ENCODE data around the gene GDF9. TPM values are rescaled to one million over a fixed set of nuclear protein-coding genes. Genes with fewer than 3 reads are reported as not detected.

The GDF9 gene
- total and polyA plus RNA-seq, 10 of the 15 experiments (the other 5 are each of a cell fraction or from before 2014, with no cell fraction given) = 0.11 to 1.5 (median 0.34) TPM

DNA sequence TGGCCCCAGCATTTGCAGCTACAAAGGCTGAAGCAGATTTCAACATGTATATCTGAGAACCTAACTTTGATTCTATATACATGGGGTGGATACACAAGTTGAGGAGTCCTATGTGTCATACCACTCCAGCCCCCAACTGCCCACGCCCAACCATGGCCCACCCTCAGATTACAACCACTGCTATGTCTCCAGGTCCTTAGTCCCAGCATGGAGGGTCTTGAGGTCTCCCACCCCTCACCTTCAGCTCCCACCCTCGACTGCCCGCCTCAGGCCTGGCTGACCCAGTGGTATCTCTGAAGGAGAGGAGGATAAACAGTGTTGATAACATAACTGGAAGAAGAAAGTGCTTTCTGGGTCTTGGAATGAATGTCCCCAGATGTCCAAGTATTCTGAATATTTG lies 44.9 kb downstream of the GDF9 start:
- no peaks in the 10 kb centered on the region; the same call in 1 of the 2 replicates for H3K4me1 ChIP-seq (ENCODE audit: control insufficient read depth, insufficient read depth, low read length)
- ChIA-PET RAD21 (ENCODE audit: unreplicated experiment) (interaction anchor here (1.4 to 7.7 kb wide), 17 partner anchors 12 to 320 kb away, joined by 3 to 106 read pairs (median 23); partner anchors contain the start of genes CCNI2, IL4 and RAD50), CTCF (interaction anchor here (0.6 to 7.7 kb wide), 21 partner anchors 8 to 435 kb away, joined by 3 to 159 read pairs (median 19); partner anchors contain the start of genes CCNI2 and SHROOM1), SMC1A (ENCODE audit: uncharacterized antibody, unreplicated experiment) (interaction anchor here (0.7 to 10.9 kb wide), 14 partner anchors 12 to 315 kb away, joined by 3 to 129 read pairs (median 6); no protein-coding TSS in a partner anchor), POLR2A (interaction anchor here (6.2 kb wide), 1 partner anchor 14 kb away, joined by 41 read pairs; no protein-coding TSS in a partner anchor)
- H3K27me3 ChIP-seq (replicated peaks in 1 of 2; ENCODE audit: control insufficient read depth in 2 of 2, insufficient read depth in 2 of 2, low read length in 1 of 2) = peaks cover 0 to under 1% of the 10 kb centered on the region in 2 experiments; a peak in 3 of 4 replicates
- FAIRE-seq (no peak), ATAC-seq (no peak), DNase-seq (ENCODE audit: low read depth, low spot score) (no peak)
- H3K79me2 ChIP-seq (ENCODE audit: control insufficient read depth, insufficient read depth, low read length) = no peaks in the 10 kb centered on the region
- no peak overlapping the region for H3K4me3 ChIP-seq
- H3K27ac ChIP-seq (ENCODE audit: control insufficient read depth, insufficient read depth) = no peak overlapping the region
- H3K4me2 ChIP-seq (ENCODE audit: control insufficient read depth, insufficient read depth) = no peak overlapping the region
- no peaks in the 10 kb centered on the region for H3K36me3 ChIP-seq (ENCODE audit: control insufficient read depth in 2 of 2, insufficient read depth in 2 of 2, low read length in 1 of 2)
- H4K20me1 ChIP-seq (ENCODE audit: control insufficient read depth, insufficient read depth) = no peaks in the 10 kb centered on the region
- no peak overlapping the region for H2AFZ ChIP-seq (ENCODE audit: control insufficient read depth, low read depth, low read length)
- in situ Hi-C loops (cut with MboI) (loop anchor here (10.0 kb wide), 1 partner anchor 297 kb away; no protein-coding TSS in a partner anchor), intact Hi-C loops (cut with micrococcal nuclease; ENCODE audit: unreplicated experiment) (loop anchor here (2.0 to 5.0 kb wide), 4 partner anchors 71 to 321 kb away; partner anchors contain the start of gene KIF3A)
- 46% methylated on average over 2 of the region's 3 CpGs for WGBS (ENCODE audit: insufficient coverage, insufficient replicate concordance, low lambda C conversion rate, missing lambda C conversion rate)
- no peaks in the 10 kb centered on the region for H3K9me3 ChIP-seq (replicated peaks; ENCODE audit: control insufficient read depth, insufficient read depth, low read length)
- BruUV-seq (replicated peaks) = no TSS peak
- TF ChIP-seq RAD21 (IDR thresholded peaks at IDR 0.05; ENCODE audit: insufficient read depth, low read depth, low read length) (no peak), ZNF622 (IDR thresholded peaks at IDR 0.05) (no peak)
- TF ChIP-seq, protein P1, sequence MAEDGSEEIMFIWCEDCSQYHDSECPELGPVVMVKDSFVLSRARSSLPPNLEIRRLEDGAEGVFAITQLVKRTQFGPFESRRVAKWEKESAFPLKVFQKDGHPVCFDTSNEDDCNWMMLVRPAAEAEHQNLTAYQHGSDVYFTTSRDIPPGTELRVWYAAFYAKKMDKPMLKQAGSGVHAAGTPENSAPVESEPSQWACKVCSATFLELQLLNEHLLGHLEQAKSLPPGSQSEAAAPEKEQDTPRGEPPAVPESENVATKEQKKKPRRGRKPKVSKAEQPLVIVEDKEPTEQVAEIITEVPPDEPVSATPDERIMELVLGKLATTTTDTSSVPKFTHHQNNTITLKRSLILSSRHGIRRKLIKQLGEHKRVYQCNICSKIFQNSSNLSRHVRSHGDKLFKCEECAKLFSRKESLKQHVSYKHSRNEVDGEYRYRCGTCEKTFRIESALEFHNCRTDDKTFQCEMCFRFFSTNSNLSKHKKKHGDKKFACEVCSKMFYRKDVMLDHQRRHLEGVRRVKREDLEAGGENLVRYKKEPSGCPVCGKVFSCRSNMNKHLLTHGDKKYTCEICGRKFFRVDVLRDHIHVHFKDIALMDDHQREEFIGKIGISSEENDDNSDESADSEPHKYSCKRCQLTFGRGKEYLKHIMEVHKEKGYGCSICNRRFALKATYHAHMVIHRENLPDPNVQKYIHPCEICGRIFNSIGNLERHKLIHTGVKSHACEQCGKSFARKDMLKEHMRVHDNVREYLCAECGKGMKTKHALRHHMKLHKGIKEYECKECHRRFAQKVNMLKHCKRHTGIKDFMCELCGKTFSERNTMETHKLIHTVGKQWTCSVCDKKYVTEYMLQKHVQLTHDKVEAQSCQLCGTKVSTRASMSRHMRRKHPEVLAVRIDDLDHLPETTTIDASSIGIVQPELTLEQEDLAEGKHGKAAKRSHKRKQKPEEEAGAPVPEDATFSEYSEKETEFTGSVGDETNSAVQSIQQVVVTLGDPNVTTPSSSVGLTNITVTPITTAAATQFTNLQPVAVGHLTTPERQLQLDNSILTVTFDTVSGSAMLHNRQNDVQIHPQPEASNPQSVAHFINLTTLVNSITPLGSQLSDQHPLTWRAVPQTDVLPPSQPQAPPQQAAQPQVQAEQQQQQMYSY (CRISPR knock-in tag; IDR thresholded peaks at IDR 0.05) = no peak
- TF ChIP-seq, protein P2, sequence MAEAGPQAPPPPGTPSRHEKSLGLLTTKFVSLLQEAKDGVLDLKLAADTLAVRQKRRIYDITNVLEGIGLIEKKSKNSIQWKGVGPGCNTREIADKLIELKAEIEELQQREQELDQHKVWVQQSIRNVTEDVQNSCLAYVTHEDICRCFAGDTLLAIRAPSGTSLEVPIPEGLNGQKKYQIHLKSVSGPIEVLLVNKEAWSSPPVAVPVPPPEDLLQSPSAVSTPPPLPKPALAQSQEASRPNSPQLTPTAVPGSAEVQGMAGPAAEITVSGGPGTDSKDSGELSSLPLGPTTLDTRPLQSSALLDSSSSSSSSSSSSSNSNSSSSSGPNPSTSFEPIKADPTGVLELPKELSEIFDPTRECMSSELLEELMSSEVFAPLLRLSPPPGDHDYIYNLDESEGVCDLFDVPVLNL (IDR thresholded peaks at IDR 0.05; ENCODE audit: low read depth, low read length) = no peak
- H3K9ac ChIP-seq (ENCODE audit: control insufficient read depth, insufficient read depth, low read length) = no peak overlapping the region

Measured in GM12878 (cell line).